Right forelimb (tissue), 1 donor: Measurements from ENCODE around the gene NKX3-2.
A peak's percentile ranks its signal among the peaks of the same experiment; 100 is the strongest.

ENCODE experiments used
- DNase-seq: peaks from one replicate; pipeline ENCODE4 v3.0.0-alpha.2; 2018

NKX3-2 gene

DNA sequence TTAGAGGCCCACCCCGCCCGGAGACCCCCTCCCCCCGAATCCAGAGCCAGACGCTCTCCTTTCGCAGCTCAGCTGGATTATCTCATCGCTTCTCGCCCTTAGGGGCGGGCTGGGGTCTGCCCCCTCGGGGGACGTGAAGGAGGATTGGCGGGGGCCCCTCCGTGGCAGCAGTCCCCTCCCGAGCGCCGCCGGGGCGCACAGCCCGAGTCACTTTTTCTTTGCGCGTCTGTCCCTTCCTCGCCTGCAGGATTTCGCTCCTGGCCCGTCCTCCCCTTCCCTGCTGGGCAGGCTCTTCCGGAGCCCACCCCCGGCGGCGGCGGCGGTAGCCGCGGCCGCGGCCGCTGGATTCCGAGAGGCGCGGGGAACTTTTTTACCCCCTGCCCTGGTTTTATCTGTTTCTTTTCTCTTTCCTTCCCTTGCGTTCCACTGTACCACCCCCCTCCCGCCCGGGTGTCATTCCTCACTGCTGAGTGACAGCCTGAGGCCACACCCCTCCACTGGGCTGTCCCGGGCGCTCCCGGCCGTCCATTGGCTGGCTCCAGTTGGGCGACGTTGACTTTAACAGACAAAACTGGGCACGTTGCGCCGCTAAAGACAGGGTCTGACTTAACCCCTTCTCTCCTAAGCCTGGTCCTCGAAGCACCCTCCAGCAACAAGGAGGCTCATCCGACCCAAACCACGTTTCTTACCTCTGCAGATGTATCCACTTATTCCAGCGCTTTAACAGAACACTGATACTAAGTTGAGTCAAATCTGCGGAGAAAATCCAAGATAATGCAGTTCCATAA is 492 bp upstream of the NKX3-2 start:
- peak; percentile 91 for DNase-seq

DNA sequence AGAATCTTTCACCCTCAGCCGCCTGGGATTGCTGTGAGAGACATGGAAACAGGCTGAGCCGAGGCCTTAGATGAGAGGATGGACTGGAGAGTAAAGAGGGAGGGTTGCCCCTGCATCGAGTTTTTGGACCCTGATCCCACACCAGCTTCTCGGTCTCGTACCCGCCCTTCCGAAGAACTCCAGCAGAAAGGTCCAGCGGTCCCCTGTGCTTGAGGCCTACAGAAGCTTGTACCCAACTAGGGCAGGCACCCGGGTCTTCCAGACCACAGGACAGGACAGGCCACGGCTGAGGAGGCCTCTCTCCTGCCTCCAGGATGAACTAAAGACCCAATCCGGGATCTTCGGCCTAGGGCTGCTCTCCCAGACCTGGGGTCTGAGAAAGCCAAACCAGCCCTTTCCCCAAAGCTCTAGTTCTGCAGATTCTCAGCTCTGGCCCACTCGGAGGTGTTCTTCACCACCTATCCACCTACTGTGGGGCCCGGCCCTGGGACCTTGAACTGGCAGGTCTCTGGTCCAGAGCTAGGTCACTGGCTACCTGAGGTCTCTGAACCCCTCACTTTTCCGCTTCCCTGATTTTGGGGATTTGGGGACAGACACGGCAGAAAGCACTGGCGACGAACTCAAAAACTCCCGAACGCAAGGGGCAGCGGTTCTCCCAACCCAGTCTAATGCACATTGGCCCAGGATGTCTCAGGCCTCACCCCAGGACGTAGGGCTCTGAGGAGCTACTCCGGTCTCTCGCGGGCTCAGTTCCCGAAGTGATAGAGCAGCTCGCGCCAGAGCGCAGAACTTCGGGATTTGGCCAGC is 1.1 kb downstream of the NKX3-2 start:
- peak; percentile 53 for DNase-seq

DNA sequence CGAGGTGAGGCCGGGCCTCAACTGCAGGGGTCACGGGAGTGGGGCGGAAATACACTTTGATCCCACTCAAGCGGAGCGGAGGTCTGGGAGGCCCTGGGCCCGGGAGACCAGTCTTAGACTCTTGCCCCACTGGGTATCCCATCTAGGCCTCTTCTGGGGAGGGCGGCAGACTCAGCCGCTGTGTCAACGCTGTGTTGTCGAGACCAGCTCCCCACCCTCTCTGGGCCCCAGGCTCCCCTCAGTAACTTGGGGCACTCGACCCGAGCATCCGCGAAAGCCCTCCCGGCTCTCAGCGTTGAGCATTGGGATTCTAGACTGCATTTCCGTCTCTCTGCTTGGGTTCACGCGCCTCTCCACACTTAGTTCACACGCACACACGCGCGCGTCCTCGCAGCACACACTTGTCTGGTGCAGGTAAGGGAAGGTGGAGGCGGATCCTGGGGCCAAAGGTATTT is 1.7 kb downstream of the NKX3-2 start:
- DNase-seq = peak; percentile 45

DNA sequence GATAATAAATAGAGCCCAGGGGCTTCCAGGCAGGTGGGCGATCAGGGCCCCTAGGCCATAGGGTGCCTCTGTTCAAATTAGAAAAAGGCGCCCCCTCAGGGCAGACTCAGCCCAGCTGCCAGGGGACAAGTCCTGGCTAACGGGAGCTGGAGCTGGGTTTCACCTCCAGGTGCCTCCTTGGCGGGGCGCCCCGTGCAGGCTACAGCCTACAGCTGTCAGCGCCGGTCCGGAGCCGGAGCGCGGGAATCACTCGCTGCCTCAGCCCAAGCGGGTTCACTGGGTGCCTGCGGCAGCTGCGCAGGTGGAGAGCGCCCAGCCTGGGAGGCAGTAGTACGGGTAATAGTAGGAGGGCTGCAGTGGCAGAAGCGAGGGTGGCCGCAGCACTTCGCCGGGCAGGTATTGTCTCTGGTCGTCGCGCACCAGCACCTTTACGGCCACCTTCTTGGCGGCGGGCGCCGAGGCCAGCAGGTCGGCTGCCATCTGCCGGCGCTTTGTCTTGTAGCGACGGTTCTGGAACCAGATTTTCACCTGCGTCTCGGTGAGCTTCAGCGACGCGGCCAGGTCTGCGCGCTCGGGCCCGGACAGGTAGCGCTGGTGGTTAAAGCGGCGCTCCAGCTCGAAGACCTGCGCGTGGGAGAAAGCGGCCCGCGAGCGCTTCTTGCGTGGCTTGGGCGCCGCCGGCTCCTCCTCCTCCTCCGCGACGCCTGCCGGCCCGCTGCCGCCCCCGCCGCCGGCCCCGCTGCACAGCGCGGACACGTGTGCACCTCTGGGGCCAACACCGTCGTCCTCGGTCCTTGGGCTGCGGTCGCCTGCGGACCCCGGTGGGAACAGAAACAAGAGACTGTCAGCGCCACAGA is 2.4 kb downstream of the NKX3-2 start:
- peak; percentile 58 for DNase-seq

DNA sequence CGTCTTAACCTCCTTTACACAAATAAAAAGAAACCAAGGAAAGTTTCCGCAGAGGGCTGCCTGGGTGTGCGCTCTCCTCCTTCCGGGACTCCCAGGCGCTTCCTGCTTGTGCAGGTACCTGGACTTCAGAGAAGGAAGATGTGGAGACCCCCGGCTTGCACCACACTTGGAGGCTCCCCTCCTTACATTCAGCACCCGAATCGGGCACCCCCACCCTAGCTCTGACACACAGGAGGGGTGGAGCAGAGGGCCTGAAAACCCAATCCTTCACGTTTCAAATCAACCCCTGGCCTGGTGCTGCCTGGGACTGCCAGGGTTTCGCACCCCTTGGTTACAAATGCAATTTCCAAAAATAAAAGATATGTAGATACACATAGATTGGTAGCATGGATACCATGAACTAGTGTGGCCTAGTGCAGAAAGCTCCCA is 3.1 kb downstream of the NKX3-2 start:
- DNase-seq = no peak

DNA sequence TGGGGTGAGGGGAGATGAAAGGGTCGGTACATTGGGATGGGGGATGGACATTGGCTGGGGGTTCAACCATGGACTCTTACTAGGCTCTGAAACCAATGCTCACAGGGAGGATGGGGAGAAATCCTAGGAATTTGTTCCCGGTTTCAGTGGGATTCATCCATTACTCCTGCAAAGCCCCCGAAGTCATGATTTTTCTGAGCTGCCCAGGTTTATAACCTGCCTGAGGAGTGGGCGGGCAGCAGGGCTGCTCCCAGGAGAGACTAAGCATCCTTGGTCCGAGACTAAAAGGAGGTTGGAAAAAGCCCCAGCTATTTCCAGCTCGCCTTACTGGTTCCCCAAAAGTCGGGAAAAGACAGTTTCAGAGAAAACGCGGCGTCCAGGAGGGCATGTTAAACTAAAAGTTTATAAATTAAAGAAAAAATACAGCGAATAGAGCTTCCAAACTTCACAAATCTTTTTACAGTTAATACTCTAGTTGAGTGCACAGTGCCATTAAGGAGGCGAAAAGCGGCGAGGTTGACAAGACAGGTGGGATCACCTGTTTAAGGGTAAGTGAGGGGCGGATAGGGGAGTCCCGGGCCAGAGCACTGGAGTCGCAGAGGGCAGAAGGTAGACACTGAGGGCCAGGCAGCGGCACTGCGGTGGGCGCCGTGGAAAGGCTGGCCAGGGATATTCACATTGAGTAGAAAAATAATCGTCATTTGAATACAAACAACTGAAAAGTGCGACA is 3.7 kb downstream of the NKX3-2 start:
- peak; percentile 43 for DNase-seq

DNA sequence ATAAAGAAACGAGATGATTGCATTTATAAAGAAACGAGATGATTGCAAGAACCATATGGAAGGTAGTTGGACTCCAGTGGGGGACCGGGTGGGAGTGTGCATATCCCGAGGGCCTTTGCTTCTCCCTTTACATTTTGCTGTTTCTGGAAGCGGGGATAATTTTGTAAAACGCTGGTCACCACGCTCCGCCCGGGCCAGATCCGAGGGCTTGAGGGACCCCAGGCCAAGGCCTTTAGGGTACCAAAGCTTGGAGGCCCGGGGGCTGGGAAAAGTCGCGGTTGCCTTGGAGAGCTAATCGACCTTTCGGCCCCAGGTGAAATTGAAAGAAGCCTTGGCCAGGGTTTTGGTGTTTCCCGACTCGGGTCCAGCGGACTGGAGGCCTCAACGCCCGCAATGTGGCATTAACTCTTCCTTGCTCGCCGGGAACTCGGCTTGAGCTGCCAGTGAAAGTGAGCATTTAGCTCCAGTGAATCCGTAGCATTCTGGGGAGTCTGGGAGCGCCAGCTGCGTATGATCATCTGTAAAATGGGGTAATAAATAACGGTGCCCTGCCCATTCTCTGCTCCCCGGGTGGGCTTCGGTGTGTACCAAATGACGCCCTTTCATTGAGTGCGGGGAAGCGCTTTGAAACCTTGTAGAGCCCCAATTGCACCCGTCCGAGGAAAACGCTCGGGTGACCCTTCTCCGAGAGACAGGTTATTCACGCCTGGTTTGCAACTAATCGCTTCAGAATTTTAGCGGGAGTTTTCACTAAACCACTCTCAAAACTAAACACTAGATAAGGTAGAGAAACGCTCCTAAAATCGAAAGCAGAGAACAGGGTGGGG is 4.5 kb downstream of the NKX3-2 start:
- DNase-seq = peak; percentile 49

DNA sequence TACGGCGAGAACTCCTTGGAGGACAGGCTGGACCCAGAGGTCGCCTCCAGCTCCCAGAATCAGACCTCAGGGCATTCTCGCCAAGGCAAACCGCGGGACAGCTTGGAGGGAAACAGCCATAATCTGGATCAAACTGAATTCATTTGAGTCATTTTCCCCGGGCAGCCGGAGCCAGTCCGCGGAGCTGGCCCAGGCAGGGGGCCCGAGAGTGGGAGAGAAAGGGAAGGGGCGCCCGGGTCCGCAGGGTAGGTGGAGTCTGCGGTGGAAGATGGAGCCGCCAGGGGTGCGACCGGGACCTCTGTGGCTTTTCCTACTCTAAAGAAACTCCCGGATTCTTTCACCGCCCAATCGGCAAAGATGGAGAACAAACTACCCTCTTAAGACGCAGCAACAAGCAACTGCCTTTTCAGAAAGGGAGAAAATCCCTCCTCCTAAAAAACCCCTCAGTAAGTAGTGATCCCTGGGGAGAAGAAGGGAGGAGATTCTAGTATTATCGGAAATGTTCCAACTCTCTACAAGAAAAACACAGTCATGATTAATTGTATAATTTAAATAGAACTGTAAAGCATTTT is 5.2 kb downstream of the NKX3-2 start:
- DNase-seq = peak; percentile 47

DNA sequence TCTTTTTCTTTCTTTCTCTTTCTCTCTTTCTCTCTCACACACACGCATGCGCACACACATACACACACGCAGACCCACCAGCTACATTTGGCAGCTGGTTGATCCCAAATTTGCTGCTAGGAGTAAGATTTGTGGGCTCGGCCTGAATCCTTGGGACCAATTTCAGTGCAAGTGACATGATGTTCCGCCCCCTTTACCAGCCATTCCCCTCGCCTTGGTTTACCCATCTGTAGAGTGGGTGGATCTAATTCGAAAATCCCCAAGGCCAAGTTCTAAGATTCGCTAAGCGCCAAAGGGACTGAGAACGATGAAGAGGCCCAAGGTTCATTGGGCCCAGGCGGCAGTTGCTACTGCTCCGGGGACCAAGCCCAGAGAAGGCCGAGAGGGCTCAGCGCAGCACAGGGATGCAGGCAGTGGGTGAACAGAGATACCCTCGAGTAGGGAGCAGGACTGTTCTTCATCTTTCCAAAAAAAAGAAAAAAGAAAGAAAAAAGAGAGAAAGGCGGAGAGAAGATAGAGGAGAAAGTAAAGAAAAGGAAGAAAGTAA is 5.8 kb downstream of the NKX3-2 start:
- peak; percentile 43 for DNase-seq

DNA sequence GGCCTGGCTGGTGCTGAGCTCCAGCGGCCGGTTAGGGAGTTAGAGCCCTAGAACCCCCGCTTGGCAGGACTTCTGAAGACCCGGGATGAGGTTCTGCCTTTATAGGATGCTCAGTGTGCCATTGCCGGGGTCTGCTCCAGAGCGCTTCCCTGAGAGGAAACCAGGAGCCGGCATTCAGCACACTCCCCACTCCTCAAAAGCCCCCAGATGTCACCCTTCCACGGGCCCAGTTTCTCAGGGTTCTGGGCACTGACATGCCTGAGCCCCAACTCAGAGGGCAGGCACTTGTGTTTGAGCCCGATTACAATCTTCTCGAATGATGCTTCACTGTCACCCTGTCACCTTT is 6.5 kb downstream of the NKX3-2 start:
- DNase-seq = no peak

DNA sequence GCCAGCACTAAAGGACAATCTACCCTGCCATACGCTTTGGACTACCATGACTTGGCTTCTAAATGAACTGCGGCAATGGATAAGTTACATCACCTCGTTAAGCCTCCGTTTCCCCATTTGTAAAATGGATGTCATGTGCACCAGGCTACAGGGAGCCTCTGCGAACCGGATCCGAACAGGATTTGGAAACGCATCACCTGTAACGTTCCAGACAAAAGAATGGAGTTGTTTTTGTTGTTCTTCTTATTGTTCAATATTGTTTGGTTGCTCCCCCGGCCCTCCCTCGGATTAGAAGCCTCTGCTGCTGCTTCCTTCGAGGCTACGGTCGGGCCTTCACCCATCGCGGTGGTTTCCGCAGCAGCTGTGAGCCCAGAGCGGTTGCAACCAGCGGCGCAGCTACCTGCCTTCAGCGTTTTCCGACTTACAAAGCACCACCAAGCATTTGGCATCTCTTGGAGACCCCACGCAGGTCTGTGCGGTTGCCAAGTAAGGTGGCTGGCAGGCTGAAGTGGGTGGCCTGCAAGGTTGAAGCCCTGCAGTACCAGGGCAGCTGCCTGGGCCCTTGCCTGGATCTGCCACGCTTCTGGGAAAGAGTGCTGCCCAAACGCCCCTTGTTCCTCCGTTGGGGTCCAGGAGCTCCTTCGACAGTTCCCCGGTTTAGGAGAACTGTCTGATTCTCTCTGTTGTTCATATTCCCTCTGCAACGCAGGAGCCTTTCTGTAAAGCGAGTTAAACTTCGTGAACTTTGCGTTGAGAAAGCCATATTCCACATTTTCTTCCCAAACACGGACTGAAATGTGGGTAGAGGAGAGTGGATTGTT is 7.1 kb downstream of the NKX3-2 start:
- DNase-seq = no peak

DNA sequence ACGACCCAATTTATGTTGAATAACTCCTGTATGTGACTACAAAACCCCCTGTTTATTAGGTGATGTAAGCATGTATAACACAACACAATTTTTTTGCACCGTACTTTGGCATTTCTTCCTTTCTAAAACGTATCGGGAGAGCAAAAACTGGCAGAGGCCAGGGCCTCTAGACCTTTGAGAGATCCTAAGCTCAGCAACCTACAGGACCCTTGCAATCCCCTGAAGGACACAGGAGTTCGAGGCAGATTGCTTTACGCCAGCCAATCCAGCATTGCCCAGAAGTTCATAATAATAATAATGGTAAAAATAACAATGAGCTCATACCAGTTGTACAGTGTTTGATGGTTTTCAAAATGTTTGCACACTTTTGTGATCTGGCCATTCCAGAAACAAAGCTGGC is 7.7 kb downstream of the NKX3-2 start:
- no peak for DNase-seq

DNA sequence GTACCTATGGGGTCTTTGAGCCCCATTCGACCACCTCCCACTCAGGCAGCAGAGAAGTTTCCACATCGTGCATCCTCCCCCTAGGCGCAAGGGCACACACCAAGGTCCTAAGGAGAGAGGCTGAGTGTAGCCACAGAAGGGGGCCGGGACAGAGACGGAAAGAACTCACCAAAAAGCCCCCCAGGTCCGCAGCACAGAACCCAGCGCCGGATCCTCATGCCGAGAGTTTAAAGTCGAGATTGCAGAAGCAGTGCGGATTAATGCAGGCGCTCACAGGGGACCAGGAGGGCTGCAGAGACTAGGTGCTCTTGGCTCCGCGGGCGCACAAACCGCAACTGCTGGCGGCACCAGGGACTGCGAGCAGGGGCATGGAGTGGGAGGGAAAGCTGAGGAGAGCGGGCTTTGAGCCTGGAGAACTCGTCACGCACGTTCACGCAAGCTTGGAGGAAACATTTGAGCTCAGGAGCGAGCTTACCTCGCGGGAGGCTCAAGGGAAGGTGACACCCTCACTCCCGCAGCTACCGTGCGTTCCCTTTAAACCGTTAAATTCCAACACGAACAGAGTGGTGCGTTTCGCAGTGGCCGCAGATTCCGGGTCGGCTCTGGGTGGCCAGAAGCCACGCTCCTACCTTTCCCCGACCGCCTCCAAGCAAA is 8.5 kb downstream of the NKX3-2 start:
- DNase-seq = peak; percentile 46

DNA sequence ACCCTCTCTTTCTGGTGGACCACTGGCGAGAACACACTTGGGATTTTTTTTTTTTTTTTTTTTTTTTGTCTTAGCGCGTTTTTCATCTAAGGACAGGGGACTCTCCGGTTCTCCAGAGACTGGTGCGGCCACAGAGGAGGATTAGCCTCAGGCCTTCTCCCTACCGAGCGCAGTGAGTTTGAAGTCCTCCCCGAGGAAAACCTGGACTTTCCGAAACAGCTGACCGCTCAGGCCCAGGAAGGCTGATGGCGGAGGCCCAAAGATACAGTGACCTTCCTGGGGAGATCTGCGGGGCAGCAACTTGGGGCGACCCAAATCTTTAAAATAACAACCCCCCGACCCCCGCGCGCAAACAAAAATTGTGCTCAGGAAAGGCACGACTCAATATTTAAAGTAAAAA is 9.2 kb downstream of the NKX3-2 start:
- no peak for DNase-seq

DNA sequence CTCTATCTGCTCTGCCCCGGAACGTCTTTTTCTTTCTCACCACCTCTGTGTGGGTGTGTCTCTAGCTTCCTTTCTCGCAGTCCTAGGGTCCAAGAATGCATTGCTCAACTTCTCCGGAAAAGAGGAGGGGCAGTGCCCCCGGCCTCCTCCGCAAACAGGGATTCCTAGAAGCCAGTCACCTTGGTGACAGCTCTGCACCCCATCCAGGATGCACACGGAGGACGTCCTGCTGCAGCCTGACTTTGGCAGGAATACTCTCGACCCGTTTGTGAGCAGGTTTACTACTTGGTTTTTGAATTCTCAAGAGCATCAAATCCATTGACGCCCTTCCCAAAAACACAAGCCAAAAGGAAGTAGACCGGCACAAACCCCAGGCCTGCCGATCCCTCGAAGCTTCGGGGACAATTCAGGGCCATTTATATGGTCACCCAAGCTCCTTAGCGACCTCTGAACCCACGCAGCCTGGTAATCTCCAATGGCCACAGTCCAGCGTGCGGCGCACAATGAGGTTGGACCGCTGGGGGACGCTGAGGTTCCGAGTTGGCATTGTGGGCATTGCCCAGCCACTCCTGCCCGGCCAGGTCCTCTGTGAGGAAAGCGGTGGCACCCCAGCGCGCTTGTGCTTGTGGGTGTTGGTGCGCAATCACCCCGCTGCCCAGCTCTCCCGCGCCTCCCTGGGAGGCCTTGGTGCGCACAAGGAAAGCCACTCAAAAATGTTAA is 9.8 kb downstream of the NKX3-2 start:
- DNase-seq = no peak

DNA sequence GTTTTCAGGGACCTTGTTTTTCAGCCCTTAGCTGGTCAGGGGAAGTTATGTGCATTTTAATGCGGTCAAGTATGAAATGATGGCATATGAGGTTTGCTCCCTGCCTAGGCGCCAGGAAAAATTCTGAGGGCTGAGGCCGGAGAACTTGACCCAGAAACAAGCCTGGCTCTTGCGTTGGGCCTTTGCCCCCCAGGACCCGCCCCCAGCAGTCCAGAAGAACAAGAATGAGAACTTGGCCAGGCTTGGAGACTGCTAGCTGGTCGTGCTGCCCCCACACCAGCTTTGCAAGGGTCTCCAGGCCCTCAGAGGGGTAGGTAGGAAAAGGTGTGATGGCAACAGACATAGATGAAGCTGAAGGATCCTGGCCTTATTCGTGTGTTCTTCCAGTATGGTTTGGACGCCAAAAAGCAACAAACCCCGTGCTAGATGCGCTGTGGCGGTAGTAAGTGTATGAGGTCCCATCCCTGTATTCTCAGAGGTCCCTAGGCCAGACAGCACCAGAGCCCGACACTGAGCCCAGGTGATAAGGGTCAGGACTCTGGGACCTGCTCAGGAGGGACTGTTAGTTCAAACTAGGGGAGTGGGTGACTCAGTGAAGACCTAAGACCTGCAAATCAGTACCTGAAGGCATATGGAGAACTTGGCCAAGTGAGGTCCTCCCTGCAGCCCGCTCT is 10.5 kb downstream of the NKX3-2 start:
- DNase-seq = peak; percentile 42

DNA sequence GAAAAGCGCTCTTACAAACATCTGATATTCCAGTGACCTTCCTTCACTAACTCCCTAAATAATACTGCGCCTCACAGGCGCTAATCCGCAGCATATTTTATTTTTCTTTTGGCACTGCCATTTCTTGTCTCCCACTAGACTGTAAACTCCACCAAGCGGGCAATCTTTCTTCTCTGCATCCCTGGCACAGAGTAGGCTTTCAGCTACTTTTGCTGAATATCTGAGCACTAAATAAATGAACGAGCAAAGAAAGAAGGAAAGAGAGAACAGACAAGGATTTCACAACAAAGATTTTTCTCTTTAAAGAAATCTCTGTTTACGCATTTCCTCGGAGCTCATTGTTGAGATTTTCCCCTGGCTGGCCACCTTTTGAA is 12.7 kb downstream of the NKX3-2 start:
- DNase-seq = no peak
